HG02623 (cell line): ENCODE data around the gene RADIL.

Experiments
- ATAC-seq: cut with Tn5 transposase; IDR thresholded peaks from one replicate; pipeline ENCODE4 v1.9.1; 2021; ENCODE audit warnings: moderate library complexity; ENCODE audit not compliant: unreplicated experiment

The RADIL gene

DNA sequence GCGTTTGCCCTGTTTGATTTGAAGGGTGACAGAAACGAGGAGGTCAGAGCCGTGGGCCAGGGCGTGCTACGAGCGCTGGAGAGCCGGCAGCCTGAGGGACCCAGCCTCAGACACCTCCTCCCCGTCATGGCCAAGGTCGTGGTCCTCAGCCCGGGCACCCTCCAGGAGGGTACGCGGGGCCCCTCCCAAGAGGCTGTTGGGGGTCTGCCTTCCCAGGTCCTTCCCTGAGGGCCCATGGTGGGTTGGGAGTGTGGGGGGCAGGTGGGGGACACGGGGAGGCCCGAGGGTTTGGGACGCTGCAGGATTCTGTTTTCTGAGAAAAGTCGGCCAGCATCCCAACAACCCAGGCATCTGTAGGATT, 100.2 kb downstream of the RADIL start:
- ATAC-seq: no peak

DNA sequence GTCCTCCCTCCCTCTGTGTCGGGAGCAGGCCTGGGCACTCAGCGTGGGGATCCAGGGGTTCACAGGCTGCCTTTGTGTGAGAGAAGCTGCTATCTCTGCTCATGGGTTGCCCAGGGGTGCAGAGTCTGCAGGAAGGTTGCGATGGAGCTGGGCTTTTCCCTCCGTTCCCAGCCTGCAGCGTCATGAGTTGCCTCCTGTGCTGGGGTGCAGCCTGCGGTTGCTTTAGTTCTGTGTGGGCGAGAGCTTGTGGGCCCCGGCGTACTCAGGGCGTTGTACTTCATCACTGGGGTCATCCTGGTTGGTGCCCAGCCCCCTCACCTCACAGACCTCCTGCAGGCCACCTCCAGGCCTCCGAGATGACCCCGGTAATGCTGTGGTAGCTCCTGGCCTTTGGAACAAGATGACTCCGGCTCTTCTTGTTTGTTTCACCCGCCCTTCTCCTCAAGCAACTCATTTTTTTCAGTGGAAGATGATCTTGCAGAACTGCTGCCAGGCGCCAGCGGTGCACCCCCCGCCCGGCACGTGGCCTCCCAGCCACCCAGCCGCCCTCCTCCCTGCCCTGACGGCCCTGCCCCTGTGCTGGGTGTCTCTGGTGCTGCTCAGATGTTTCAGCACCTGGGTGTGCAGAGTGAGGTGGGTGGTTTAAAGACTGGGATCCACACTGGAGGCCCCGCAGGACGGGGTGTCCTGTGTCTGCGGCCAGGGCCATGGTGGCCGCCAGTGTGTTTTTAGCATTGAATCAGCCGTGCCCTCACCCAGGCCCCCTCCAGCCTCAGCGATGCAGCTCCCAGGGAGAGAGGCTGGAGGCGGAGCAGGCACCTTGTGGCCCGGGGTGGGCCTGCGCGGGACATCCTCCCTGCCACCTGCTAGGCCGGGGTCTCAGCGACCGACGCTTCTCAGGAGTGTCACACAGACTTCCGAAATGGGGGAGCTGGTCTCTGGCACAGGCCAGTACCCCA, 100.9 kb downstream of the RADIL start:
- ATAC-seq: no peak

DNA sequence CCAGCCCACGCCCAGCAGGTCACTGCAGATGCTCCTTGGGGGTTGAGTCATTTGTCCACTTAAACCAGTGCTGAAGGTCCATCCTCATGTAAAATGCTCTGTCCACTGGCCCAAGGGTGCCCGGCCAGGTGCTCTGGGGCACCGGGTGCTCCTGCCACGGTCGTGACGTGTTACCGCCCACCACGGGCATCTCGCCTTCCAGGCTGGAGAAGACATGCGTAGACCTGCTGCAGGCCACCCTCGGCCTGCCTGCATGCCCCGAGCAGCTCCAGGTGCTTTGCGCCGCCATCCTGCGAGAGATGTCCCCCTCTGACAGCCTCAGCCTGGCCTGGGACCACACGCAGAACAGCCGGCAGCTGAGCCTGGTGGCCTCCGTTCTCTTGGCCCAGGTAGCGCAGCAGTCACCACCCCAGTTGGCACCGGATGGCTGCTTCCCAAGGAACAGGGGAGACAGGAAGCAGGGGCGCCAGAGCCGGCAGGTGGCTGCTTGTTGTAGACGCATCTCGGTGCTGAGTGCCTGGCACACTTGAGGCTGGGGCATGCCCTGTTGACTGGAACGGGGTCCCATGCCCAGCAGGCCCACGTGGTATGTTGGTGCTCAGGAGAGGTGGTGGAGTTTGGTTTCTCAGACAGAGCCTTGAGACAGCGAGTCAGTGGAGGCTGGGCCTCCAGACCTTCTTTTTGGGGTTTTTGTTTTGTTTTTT, 102.0 kb downstream of the RADIL start:
- ATAC-seq: no peak

DNA sequence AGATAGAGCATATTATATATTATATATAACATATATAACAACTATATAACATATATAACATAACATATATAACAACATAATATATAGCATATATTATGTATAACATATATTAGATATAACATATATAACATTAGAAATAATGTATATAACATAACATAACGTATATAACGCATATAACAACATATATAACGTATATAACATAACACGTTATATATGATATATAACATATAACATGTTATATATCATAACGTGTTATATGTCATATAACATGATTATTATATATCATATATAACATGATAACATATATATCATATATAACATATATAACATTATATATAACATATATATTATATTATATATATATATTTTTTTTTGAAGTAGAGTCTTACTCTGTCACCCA, 104.4 kb downstream of the RADIL start:
- ATAC-seq: no peak

DNA sequence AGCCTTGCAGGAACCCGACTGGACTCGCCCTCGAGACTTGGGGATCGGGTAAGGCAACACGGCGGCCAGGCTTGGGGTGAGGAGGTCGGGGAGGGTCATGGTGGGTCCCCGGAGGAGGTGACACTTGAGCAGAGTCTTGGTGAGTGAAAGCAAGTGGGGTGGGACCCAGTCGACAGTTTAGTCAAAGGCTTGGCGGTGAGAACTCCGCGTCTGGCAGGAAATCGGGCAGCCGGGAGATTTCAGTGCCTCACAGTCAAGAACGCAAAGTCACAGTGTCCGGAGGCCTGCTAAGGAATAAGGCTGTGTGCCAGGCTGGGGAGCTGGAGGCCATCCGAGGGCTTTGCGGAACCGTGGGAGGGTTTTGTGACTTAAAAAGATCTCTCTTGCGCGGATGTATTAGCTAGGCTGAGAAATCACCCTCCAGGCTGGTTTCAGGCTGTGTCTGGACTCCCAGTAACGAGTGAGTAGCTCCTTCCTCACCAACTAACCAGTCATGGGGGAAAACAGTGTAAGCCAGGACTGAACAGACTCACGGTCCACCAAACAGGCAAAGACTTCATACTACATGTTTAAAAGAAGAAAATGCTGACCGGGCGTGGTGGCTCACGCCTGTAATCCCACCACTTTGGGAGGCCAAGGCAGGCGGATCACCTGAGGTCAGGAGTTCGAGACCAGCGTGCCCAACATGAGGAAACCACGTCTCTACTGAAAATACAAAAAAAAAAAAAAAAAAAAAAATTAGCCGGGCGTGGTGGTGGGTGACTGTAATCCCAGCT, 107.5 kb downstream of the RADIL start:
- peak; percentile 0 for ATAC-seq

DNA sequence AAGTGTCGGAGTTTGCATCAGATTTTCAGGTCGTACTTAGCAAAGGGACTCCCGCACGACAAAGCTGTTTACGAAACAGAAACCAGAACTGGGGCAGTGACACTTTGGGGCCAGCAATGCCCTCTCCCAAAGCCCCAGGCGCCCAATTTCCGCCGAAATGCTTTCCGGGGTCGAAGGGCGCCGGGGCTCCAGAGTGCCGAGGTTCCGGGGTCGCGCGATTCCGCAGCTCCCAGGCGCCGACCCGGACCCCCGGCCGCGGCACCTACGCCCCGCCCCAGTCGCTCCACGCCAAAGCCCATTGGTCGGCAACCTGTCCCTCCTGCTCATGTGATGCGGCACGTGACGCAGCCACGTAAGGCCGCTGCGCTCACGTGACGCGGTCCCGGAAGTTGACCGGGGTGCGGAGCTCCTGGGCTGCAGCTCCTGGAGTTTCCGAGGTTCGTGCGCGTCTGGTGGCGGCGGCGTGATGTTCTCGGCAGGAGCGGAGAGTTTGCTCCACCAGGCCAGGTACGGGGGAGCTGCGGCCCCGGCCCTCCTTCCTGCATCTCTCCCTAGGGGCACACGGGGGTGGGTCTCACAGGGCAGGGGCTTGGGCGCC, 108.2 kb downstream of the RADIL start, which contains the start of gene AP5Z1:
Gene AP5Z1 (plus strand): TSS at position 374 of the 598 bp plus-strand sequence. CDS start 93 bp downstream, at position 467.
- peak; percentile 87 for ATAC-seq

DNA sequence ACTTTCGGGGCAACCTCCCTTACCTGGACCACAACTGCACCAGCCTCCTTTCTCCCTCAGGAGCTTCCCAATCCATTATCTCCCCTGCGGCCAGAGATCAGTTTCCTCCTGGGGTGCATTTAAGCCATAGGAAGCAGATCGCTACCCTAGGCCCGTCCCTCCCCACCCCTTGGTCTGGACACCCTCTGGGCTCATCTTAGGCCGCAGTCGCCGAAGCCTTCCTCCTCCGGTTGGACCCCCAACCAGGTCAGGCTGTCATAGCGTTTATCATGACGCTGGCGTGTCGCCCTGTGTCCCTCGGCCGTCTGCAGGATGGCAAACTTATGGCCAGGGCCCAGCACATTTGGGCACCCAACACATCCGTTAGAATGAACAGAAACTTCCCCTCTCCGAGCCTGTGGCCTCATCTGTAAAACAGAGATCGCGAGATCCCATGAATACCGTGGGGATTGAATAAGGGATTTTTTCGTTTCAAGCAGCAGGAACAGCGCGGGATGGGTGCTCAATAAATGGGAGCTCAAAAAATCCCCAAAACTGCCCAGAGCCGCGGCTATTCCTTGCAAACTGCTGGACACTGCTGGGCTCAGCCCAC, 108.8 kb downstream of the RADIL start:
- peak; percentile 25 for ATAC-seq

DNA sequence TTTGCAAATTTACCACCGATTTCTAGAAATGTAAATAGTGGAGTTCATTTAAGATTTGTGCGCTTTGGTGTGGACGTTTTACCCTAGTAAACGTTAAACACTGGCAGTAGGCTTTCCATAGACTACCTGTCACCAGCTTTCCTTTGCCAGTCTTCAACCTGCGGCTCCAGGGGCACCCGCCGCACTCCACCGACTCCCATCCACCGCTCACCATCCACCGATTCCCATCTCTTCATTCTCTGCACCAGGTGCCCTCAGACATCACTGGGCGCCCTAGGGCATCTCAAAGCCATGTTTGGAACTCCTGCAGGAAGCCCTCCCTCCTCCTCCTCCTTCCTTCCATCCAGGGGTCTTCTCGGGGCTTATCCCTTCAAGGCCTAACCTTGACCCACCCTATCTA, 109.5 kb downstream of the RADIL start:
- no peak for ATAC-seq

DNA sequence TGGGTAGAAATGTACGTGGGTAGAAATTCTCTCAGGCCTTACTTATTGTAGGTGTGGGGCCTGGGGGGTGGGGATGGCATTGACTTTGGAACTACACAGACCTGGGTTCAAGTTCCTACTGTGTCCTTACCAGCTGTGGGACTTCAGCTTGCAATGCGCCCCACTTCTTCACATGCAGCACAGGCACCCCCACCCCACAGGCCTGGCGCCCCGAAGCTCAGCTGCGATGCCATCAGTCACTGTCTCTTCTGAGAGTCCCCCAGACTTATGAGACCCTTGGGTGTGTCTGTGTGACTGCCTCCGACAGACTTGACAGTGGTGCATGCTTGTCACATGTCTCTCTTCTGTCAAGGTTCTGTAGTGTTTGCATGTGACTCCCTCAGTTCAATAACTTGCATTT, 111.2 kb downstream of the RADIL start:
- no peak for ATAC-seq

DNA sequence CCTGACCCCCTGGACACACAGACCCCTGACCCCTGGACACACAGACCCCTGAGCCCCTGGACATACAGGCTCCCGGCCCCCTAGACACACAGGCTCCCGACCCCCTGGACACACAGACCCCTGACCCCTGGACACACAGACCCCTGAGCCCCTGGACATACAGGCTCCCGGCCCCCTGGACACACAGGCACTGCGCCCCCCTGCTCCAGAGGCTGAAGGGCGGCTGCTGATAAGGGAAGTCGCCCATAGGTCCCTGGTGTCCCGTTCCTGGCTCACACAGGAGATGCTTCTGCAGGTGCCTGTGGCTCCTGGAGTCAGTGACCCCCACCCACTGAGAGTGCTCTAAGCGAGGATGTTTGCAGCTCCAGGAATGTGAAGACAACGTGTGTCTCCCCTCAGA, 111.8 kb downstream of the RADIL start:
- no peak for ATAC-seq

DNA sequence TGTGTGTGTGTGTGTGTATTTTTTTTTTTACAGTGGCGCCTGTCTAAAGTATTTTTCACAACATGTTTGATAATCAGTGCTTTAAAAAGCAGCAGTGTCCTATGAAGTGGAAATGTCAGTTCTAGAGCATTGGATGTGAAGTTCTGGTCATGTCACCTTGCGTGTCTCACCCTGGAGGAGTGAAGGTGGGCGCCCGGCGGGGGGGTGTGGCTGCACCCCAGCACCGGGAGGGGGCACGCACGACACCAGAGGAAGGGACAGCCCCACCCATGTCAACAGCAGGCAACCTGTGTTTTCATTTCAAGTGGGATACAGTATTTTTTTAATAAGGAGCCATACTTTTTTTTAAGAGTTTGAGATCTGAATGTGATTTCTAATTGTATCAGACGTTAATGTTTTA, 112.6 kb downstream of the RADIL start:
- no peak for ATAC-seq

DNA sequence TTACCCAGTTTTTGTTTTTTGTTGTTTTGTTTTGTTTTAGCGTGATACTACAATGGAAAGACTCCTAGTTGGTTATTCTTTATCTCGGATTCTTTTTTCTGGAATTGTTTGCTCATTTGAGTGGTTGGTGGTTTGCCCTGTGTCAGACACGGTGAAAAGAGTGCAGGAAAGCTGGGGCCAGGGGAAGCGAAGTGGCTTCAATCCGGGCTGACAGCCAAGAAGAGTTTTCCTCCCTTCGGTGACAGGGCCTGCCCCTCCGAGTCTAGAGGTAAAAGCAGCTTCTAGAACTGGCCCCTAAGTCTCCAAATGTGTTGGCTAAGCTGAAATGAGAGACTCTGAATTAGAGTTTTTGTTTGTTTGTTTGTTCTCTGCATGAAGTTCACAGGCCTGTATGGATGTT, 113.8 kb downstream of the RADIL start:
- ATAC-seq: no peak

DNA sequence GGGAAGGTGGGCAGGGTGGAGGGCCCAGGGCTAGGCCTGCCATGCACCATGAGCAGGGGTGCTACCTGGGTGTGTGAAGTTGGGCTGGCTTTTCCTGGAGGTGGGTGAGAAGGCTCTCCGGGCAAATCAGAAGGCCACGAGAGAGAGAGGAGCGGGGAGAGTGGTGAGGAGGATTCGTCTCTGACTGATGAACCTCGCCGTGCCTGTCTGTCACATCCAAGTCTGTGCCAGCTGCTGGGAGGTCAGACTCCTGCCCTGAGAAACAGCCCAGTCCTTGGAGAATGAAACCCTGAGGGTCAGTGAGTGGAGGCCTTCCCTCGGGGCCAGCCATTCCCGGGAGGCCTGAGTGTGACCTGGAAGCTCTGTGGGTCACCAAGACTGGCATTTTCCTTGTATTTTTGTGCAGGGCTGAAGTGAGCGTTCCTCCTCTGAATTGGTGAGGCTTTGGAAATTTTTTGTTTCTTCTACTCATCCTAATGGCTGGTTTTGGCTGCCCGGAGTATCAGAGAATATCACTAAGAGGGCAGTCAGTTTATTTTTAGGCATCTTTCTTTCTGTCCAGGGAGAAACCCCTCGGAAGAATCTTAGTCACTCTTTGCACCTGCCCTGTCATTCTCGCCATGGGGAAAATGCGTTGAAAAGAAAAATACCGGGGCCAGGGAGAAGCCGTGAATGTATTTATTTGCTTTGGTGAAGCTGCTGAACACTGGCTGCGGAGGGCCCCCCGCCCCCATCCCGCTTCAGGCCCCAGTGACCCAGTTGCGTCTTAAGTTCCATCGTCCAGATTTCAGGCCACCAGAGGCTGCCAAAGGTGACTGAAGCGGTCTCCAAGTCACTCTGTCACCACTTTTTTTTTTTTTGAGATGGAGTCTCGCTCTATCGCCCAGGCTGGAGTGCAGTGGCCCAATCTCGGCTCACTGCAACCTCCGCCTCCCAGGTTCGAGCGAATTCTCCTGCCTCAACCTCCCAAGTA, 114.6 kb downstream of the RADIL start:
- no peak for ATAC-seq

DNA sequence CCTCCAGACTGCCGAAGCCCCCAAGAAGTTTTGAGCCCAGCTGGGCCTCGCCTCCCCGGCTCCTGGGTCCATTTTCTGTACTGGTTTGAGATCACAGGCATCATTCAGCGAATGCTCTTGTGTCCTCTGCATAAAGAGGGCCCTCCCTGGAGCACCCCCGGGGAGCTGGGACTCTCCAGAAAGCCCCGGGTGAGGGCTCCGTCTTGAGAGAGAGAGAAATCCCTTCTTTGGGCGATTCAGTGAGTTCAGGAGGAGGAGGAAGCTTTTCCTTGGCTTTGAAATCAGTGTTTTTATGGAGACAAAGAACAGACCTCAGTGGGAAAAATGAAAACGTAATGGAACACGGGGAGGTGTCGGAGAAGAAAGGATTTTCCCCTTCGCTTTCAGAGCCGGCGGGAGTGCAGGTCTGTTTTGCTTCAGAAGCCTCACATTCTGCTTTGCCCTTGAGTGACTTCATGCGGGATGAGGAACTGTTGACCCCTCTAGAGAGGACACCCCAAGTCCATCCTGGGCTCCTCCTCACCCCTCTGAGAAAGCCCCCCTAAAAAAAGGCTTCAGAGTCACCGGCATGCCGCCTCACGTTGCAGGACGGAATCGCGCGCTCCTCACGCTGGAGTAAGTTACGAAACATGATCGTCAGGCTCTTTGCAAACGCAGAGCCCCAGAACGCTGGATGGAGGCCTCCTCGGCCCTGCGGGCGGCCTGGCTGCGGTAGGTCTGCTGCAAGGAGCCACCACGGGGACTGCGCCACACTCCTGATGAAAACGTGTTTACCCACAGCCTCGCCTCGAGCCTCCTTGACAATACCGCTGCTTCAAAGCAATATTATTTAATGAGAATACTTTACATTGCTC, 116.6 kb downstream of the RADIL start:
- ATAC-seq: no peak

DNA sequence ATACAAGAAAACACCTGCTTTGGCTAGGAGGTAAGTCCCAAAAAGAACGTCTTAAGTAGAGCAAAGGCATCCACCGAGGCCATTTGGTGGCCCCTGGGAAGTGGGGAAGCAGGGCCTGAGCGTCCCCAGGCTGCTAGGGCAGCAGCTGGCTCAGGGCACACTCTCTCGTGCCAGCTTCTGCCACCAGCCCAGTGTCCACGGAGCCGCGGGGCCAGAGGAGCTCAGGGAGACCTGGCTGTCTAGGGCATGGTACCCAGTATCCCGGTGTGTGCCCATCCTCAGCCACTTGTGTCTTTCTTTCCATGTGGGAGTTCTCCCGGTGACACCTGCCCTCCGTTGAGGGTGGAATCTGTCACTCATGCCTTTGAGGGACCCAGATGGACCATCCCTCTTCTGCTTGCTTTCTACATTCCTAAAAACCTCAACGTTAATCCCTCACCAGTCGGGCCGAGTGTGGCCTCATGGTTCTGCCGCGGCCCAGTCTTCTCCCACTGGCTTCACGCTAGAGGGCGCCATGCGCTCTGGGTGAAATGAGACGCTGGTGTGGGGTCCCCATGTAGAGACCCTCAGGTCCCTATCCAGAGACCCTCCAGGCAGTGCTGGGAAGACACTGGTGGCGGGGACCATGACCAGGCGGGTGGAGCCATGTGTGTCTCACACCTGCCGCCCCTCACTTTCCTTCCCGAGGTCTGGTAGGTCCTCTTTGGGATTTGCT, 117.6 kb downstream of the RADIL start:
- no peak for ATAC-seq

DNA sequence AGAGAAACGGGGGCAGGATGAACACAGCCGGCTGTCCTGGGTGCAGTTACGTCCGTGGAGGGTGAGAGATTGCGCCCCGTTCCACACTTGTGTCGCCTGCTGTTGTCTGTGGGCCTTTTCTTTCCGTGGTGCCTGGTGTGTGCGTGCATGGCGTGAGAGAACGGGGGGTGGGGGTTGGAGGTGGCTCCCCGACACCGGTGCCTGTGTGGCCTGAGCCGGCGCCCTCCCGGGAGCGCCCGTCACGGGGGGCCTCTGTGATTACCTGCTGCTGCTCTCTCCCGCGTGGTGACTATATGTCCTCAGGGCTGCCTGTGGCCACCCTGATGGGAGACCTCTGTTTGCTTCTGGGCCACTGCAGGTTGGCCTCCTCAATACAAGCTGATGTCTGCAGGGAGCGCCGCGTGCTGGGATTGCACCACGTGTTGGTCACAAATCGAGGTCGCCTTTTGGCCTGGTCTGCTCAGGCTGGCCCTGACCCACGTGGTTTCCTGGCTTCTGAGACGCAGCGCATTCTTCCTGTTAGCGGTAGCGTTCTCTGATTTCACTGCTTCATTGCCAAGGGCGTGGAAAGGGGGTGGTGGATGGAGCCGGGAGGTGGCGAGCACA, 119.0 kb downstream of the RADIL start:
- ATAC-seq: no peak

DNA sequence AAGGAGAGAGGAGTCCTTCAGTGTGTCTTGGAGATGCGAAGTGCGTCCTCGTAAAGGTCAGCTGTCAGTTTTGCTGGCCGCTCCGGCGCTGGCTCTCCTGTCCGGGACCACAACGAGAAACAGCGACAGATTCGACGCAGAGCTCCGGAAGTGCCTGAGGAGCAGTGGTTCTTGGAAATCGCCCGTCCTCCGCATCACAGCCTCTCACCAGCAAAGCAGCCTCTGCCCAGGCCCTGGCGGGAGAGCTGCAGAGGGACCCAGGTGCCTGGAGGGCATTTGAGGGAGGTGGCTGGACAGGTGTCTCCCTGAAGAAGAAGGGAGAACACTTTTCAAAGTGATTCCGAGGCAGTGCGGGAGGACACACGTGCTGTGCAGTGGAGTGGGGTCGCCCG, 119.7 kb downstream of the RADIL start:
- ATAC-seq: no peak
